Renal cortical epithelial cell (primary cell): ENCODE measurements around the gene RUNX3. TPM values are rescaled to one million over a fixed set of nuclear protein-coding genes. Genes with fewer than 3 reads are reported as not detected.

Experiments
- DNase-seq: peaks from one replicate; pipeline ENCODE4 v3.0.0-alpha.2; 2011; ENCODE audit warnings: low read depth
- total RNA-seq: library from RNA; depleted of rRNA; stranded (reverse); fragments of >200 nt; gene quantifications from 2 replicates; pipeline ENCODE4 v1.2.3, GENCODE V29; 2014

Gene RUNX3
- total RNA-seq, 1 donor from 2014 or later: 0.05 TPM

GRCh38 chr1:24865587-24865986 is 64.5 kb downstream of the RUNX3 start:
- no peak for DNase-seq

GRCh38 chr1:24865168-24865567 is 64.9 kb downstream of the RUNX3 start:
- DNase-seq: no peak

- DNase-seq: no peak
Measured at GRCh38 chr1:24864370-24864777, 65.7 kb downstream of the RUNX3 start.

- DNase-seq: no peak
Measured at GRCh38 chr1:24862775-24863483, 67.1 kb downstream of the RUNX3 start.

GRCh38 chr1:24861821-24862727 is 68.0 kb downstream of the RUNX3 start:
- DNase-seq: peak; percentile 20

GRCh38 chr1:24860841-24861240 is 69.2 kb downstream of the RUNX3 start:
- DNase-seq: no peak

- no peak for DNase-seq
Measured at GRCh38 chr1:24859063-24860010, 70.7 kb downstream of the RUNX3 start.

- no peak for DNase-seq
Measured at GRCh38 chr1:24858277-24858676, 71.8 kb downstream of the RUNX3 start.

GRCh38 chr1:24857507-24858133 is 72.5 kb downstream of the RUNX3 start:
- DNase-seq: no peak

- DNase-seq: no peak
Measured at GRCh38 chr1:24856787-24857506, 73.1 kb downstream of the RUNX3 start.

- DNase-seq: no peak
Measured at GRCh38 chr1:24855474-24855873, 74.6 kb downstream of the RUNX3 start.

- DNase-seq: no peak
Measured at GRCh38 chr1:24853649-24854048, 76.4 kb downstream of the RUNX3 start.

GRCh38 chr1:24850328-24850920 is 79.7 kb downstream of the RUNX3 start:
- no peak for DNase-seq

- DNase-seq: no peak
Measured at GRCh38 chr1:24849672-24850295, 80.3 kb downstream of the RUNX3 start.

Other genes with a start within 250 kb of the RUNX3 start
- 309 and 384 TPM in 2 replicates for gene CLIC4, start 184.8 kb downstream of the RUNX3 start, total RNA-seq